Eye (tissue), 1 donor: ENCODE measurements around the gene CREBZF.
A peak's percentile ranks its signal among the peaks of the same experiment; 100 is the strongest.
"Not testable (repeated sequence)": the region's sequence is repeated elsewhere in the genome, so short reads cannot be mapped to it uniquely, and the experiment has no call there.

Experiments used
- DNase-seq: peaks from one replicate; pipeline ENCODE4 v3.0.0-alpha.2; 2015

CREBZF gene

GRCh38 chr11:85670949-85671663, 6.2 kb upstream of the CREBZF start:
- not testable (repeated sequence) for DNase-seq

GRCh38 chr11:85668157-85668556, 3.2 kb upstream of the CREBZF start:
- DNase-seq, result no peak

GRCh38 chr11:85666687-85667086, 1.8 kb upstream of the CREBZF start:
- no peak for DNase-seq

- peak; percentile 54 for DNase-seq
Observed at GRCh38 chr11:85665733-85666132, 804 bp upstream of the CREBZF start.

GRCh38 chr11:85663753-85664614, 945 bp downstream of the CREBZF start:
- DNase-seq, result peak; percentile 90

- DNase-seq, result peak; percentile 57
Observed at GRCh38 chr11:85663080-85663752, 1.7 kb downstream of the CREBZF start.

- peak; percentile 37 for DNase-seq
Observed at GRCh38 chr11:85661972-85662664, 2.8 kb downstream of the CREBZF start.

GRCh38 chr11:85658180-85658579, 6.7 kb downstream of the CREBZF start:
- DNase-seq, result no peak

- no peak for DNase-seq
Observed at GRCh38 chr11:85656777-85657176, 8.2 kb downstream of the CREBZF start.

GRCh38 chr11:85654343-85654742, 10.6 kb downstream of the CREBZF start:
- not testable (repeated sequence) for DNase-seq

- no peak for DNase-seq
Observed at GRCh38 chr11:85652786-85653447, 12.0 kb downstream of the CREBZF start.

- DNase-seq, result no peak
Observed at GRCh38 chr11:85651118-85651517, 13.8 kb downstream of the CREBZF start.

GRCh38 chr11:85647604-85648299, 17.2 kb downstream of the CREBZF start, which contains the start of gene TMEM126A:
TSS of gene TMEM126A (plus strand) at chr11:85647967. CDS start at chr11:85650256, 2,289 bp downstream.
- peak; percentile 94 for DNase-seq

GRCh38 chr11:85647078-85647477, 17.9 kb downstream of the CREBZF start:
- no peak for DNase-seq

- DNase-seq, result no peak
Observed at GRCh38 chr11:85643191-85643614, 21.7 kb downstream of the CREBZF start.

GRCh38 chr11:85634747-85635146, 30.2 kb downstream of the CREBZF start:
- no peak for DNase-seq

GRCh38 chr11:85628771-85629341, 36.1 kb downstream of the CREBZF start:
- DNase-seq, result no peak

GRCh38 chr11:85627998-85628770, 36.7 kb downstream of the CREBZF start, which contains the start of gene TMEM126B:
TSS of gene TMEM126B (plus strand) at chr11:85628593. CDS start at chr11:85628608, 15 bp downstream.
- DNase-seq, result peak; percentile 98

- peak; percentile 73 for DNase-seq
Observed at GRCh38 chr11:85627332-85627997, 37.5 kb downstream of the CREBZF start, which contains the start of gene DLG2. TSS of gene DLG2 (minus strand) at chr11:85627344.
